Epidermal melanocyte (primary cell): ENCODE measurements around the gene ACO1.

Experiments
- DNase-seq: peaks from one replicate; pipeline ENCODE4 v3.0.0; 2011; ENCODE audit warnings: low spot score; ENCODE audit not compliant: insufficient read length

Gene ACO1

GRCh38 chr9:32419921-32420320 is 35.5 kb downstream of the ACO1 start:
- no peak for DNase-seq

- DNase-seq, result no peak
Observed at GRCh38 chr9:32422237-32422806, 37.9 kb downstream of the ACO1 start.

GRCh38 chr9:32423371-32423770 is 38.9 kb downstream of the ACO1 start:
- DNase-seq, result no peak

GRCh38 chr9:32424616-32425015 is 40.2 kb downstream of the ACO1 start:
- no peak for DNase-seq

- DNase-seq, result no peak
Observed at GRCh38 chr9:32426278-32426939, 42.0 kb downstream of the ACO1 start.

- no peak for DNase-seq
Observed at GRCh38 chr9:32427111-32427873, 42.8 kb downstream of the ACO1 start.

GRCh38 chr9:32430720-32431119 is 46.3 kb downstream of the ACO1 start:
- DNase-seq, result no peak

GRCh38 chr9:32431196-32431595 is 46.8 kb downstream of the ACO1 start:
- DNase-seq, result no peak

GRCh38 chr9:32431940-32432555 is 47.6 kb downstream of the ACO1 start:
- DNase-seq, result no peak

- no peak for DNase-seq
Observed at GRCh38 chr9:32434892-32435291, 50.4 kb downstream of the ACO1 start.

- no peak for DNase-seq
Observed at GRCh38 chr9:32441678-32442077, 57.2 kb downstream of the ACO1 start.

GRCh38 chr9:32442433-32442832 is 58.0 kb downstream of the ACO1 start:
- no peak for DNase-seq

GRCh38 chr9:32449969-32450368 is 65.5 kb downstream of the ACO1 start:
- no peak for DNase-seq

- DNase-seq, result no peak
Observed at GRCh38 chr9:32454280-32454679, 69.8 kb downstream of the ACO1 start.

- no peak for DNase-seq
Observed at GRCh38 chr9:32455738-32456137, 71.3 kb downstream of the ACO1 start.

GRCh38 chr9:32456564-32456963 is 72.1 kb downstream of the ACO1 start:
- DNase-seq, result no peak

- DNase-seq, result no peak
Observed at GRCh38 chr9:32463500-32464293, 79.3 kb downstream of the ACO1 start.

GRCh38 chr9:32468740-32469139 is 84.3 kb downstream of the ACO1 start:
- DNase-seq, result no peak

GRCh38 chr9:32472344-32472743 is 87.9 kb downstream of the ACO1 start:
- no peak for DNase-seq

GRCh38 chr9:32483343-32483742 is 98.9 kb downstream of the ACO1 start:
- no peak for DNase-seq

- DNase-seq, result no peak
Observed at GRCh38 chr9:32486839-32487562, 102.6 kb downstream of the ACO1 start.
